GM23248 (cell line): ENCODE data around the gene CCDC167.

Experiments used
- EZH2 ChIP-seq: fragments of 200-600 bp; sonication (generic); IDR thresholded peaks from 2 replicates; pipeline ENCODE4 v1.6.1; 2018; ENCODE audit warnings: antibody characterized with exemption, mild to moderate bottlenecking; ENCODE audit not compliant: insufficient read depth, poor library complexity, severe bottlenecking
- EZH2phosphoT487 ChIP-seq: fragments of 200-600 bp; sonication (generic); IDR thresholded peaks from 2 replicates; pipeline ENCODE4 v1.6.1; 2018; ENCODE audit warnings: antibody characterized with exemption, moderate library complexity, mild to moderate bottlenecking, low read depth; ENCODE audit not compliant: insufficient read depth

GRCh38 chr6:37531026-37531425, 31.3 kb upstream of the CCDC167 start:
- TF ChIP-seq EZH2phosphoT487 (no peak), EZH2 (no peak)
